ENCODE data around the gene IFIT3.
A peak's percentile ranks its signal among the peaks of the same experiment; 100 is the strongest.
"Not testable (repeated sequence)": the region's sequence is repeated elsewhere in the genome, so short reads cannot be mapped to it uniquely, and the experiment has no call there.

The IFIT3 gene

DNA sequence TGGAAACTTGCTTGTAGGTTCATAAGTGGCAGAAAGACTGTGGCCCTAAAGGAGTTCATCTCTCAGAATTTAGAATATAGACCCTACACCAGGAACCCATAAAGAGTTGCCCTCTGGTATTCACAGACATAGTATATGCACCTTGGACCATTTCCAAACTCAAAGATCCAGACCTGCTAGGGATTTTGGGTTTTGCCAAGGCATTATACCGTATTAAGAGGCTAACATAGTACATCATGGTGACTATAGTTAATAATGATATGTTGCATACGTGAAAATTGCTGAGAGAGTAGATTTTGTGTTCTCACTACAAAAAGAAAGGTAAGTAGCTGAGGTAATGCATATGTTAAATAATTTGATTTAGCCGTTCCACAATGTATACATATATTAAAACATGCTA, 13.9 kb downstream of the IFIT3 start:
- no peak overlapping the region for H3K9ac ChIP-seq (ENCODE audit: low read length)
- H3K4me1 ChIP-seq (ENCODE audit: control insufficient read depth, insufficient read depth, low read length) = no peaks in the 10 kb centered on the region
- no peaks in the 10 kb centered on the region for H3K27me3 ChIP-seq (ENCODE audit: control insufficient read depth, insufficient read depth, low read length)
- no peaks in the 10 kb centered on the region for H3K9me3 ChIP-seq (ENCODE audit: control insufficient read depth, low read length)
- no peak overlapping the region for H3K4me3 ChIP-seq (ENCODE audit: low read length)
- no peaks in the 10 kb centered on the region for H3K36me3 ChIP-seq (ENCODE audit: control insufficient read depth, insufficient read depth, low read length)

DNA sequence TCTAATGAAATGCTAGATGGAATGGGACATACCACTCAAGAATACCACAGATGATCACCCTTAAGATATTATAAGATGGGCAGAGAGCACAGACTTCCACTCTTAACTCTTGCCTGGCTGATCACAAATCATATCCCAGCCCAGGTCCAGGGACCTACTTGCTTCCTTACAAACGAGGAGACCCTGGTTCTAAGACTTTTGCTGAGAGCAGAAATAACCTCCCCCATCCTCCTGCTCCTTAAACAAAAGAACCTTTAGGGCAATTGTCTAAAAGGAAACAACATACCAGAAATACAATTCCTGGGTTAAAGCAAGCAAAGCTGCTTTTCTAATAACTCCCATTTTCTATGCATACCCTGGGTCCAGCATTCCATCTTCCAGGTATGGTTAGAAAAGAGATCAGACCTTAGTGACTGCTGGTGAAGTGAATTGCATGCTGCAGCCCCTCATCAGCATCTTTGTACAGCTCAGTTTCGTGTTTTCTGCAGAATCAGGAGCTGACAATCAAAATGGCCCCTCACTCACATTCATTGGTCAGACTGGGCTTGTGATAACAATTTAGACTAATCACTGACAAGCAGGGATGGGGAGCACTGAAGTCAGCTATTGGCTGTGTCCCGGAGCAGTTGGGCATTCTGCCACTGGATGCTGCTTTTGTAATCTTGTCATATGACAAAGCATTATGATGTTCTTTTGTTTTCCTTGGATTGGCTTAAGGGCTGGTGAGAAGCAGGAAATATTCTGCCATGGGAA, 14.6 kb downstream of the IFIT3 start:
- no peaks in the 10 kb centered on the region for H3K27me3 ChIP-seq (ENCODE audit: control insufficient read depth, insufficient read depth, low read length)
- H3K4me1 ChIP-seq (ENCODE audit: control insufficient read depth, insufficient read depth, low read length) = no peaks in the 10 kb centered on the region
- H3K4me3 ChIP-seq (ENCODE audit: low read length) = no peak overlapping the region
- H3K9me3 ChIP-seq (ENCODE audit: control insufficient read depth, low read length) = no peaks in the 10 kb centered on the region
- no peaks in the 10 kb centered on the region for H3K36me3 ChIP-seq (ENCODE audit: control insufficient read depth, insufficient read depth, low read length)
- no peak overlapping the region for H3K9ac ChIP-seq (ENCODE audit: low read length)

GRCh38 chr10:89343089-89343767, 15.4 kb downstream of the IFIT3 start:
- H3K4me3 ChIP-seq (ENCODE audit: low read length) = no peak overlapping the region
- H3K9me3 ChIP-seq (ENCODE audit: control insufficient read depth, low read length) = no peaks in the 10 kb centered on the region
- H3K27me3 ChIP-seq (ENCODE audit: control insufficient read depth, insufficient read depth, low read length) = no peaks in the 10 kb centered on the region
- H3K36me3 ChIP-seq (ENCODE audit: control insufficient read depth, insufficient read depth, low read length) = no peaks in the 10 kb centered on the region
- H3K4me1 ChIP-seq (ENCODE audit: control insufficient read depth, insufficient read depth, low read length) = no peaks in the 10 kb centered on the region
- no peak overlapping the region for H3K9ac ChIP-seq (ENCODE audit: low read length)

GRCh38 chr10:89344156-89344555, 16.4 kb downstream of the IFIT3 start:
- H3K27me3 ChIP-seq (ENCODE audit: control insufficient read depth, insufficient read depth, low read length) = no peaks in the 10 kb centered on the region
- H3K9me3 ChIP-seq (ENCODE audit: control insufficient read depth, low read length) = no peaks in the 10 kb centered on the region
- H3K9ac ChIP-seq (ENCODE audit: low read length) = no peak overlapping the region
- H3K4me3 ChIP-seq (ENCODE audit: low read length) = no peak overlapping the region
- H3K4me1 ChIP-seq (ENCODE audit: control insufficient read depth, insufficient read depth, low read length) = no peaks in the 10 kb centered on the region
- no peaks in the 10 kb centered on the region for H3K36me3 ChIP-seq (ENCODE audit: control insufficient read depth, insufficient read depth, low read length)

DNA sequence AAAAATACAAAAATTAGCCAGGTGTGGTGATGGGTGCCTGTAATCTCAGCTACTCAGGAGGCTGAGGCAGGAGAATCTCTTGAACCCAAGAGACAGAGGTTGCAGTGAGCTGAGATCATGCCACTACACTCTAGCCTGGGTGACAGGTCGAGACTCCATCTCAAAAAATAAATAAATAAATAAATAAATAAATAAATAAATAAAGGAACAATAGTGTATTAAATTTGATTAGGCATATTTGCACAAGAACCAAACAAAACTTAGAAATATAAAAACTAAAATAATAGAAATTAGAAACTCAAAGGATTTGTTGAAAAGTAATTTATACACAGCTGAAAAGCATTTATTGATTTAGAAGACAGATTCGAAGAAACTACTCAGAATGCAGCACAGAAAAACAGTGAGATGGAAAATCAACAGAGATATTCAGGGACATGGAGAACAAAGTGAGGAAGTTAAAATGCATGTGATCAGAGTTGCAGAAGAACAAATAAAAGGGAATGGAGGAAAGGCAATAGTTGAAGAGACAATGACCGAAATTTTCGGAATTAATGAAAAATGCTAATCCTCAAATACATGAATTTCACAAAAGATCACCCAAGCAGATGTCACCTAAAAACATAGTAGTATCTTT, 17.7 kb downstream of the IFIT3 start:
- H3K9me3 ChIP-seq (ENCODE audit: control insufficient read depth, low read length) = no peaks in the 10 kb centered on the region
- H3K27me3 ChIP-seq (ENCODE audit: control insufficient read depth, insufficient read depth, low read length) = no peaks in the 10 kb centered on the region
- no peak overlapping the region for H3K9ac ChIP-seq (ENCODE audit: low read length)
- H3K4me1 ChIP-seq (ENCODE audit: control insufficient read depth, insufficient read depth, low read length) = peaks cover 9% of the 10 kb centered on the region
- H3K4me3 ChIP-seq (ENCODE audit: low read length) = no peak overlapping the region
- H3K36me3 ChIP-seq (ENCODE audit: control insufficient read depth, insufficient read depth, low read length) = no peaks in the 10 kb centered on the region

GRCh38 chr10:89346405-89347254, 18.8 kb downstream of the IFIT3 start:
- Histone ChIP-seq H3K4me1 (ENCODE audit: control insufficient read depth, insufficient read depth, low read length) (peaks cover 21% of the 10 kb centered on the region), H3K9me3 (ENCODE audit: control insufficient read depth, low read length) (no peaks in the 10 kb centered on the region), H3K27me3 (ENCODE audit: control insufficient read depth, insufficient read depth, low read length) (no peaks in the 10 kb centered on the region), H3K9ac (ENCODE audit: low read length) (no peak overlapping the region), H3K4me3 (ENCODE audit: low read length) (no peak overlapping the region), H3K36me3 (ENCODE audit: control insufficient read depth, insufficient read depth, low read length) (no peaks in the 10 kb centered on the region)

DNA sequence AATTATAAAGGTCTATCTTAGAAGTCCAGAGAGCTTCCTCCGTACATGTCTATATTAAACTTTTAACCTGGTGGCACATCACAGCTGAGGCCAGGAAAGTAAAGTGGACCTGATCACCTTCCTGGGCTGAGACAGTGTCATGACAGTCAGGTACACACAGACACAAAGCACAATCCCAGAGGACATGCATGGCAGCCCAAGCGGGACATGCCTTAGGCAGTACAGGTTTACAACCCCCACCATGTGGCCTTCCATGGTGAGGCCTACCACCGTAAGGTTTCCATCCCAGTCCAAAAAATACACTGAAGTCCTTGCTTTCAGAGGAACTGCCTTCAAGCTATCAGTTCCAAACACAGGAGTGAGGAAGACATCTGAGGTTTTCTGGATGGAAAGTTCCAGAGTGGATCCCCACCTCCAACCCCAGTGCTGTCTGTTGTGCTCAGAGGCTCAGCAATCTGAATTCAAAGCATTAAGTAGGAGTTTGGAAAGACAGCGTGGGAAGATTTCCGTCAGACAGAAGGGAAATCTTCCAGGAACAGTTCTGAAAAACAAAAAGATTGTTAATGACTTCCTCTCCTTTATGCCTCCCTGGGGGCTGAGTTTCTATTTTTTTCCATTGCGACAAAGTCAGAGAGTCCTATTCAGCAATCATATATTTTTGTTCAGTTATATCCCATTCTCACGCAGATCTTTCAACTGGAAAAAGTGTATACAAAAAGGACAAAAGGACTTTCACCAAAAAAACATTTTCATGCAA, 20.1 kb downstream of the IFIT3 start:
- Histone ChIP-seq H3K9ac (ENCODE audit: low read length) (no peak overlapping the region), H3K36me3 (ENCODE audit: control insufficient read depth, insufficient read depth, low read length) (no peaks in the 10 kb centered on the region), H3K27me3 (ENCODE audit: control insufficient read depth, insufficient read depth, low read length) (no peaks in the 10 kb centered on the region), H3K9me3 (ENCODE audit: control insufficient read depth, low read length) (no peaks in the 10 kb centered on the region), H3K4me3 (ENCODE audit: low read length) (no peak overlapping the region), H3K4me1 (ENCODE audit: control insufficient read depth, insufficient read depth, low read length) (peaks cover 31% of the 10 kb centered on the region)

DNA sequence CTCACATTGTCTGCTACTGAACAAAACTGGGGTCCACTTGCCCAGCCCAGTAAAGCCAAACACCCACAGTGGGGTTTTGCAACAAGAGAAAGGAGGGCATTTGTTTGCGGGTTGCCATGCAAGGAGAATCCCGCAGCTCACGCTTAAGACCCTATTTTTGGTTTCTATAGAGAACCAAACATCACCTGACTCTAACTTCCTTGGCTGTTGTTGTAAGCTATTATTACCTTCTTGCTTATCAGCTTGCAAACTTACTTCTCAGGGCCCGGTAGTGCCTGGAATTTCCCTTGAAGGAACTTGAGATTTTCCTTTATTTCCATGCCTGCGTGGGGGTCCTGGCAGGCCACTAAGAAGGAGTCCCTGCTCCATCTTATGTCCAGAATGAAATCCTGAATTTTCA, 20.7 kb downstream of the IFIT3 start:
- Histone ChIP-seq H3K9ac (ENCODE audit: low read length) (no peak overlapping the region), H3K4me3 (ENCODE audit: low read length) (no peak overlapping the region), H3K27me3 (ENCODE audit: control insufficient read depth, insufficient read depth, low read length) (no peaks in the 10 kb centered on the region), H3K4me1 (ENCODE audit: control insufficient read depth, insufficient read depth, low read length) (peaks cover 33% of the 10 kb centered on the region), H3K36me3 (ENCODE audit: control insufficient read depth, insufficient read depth, low read length) (no peaks in the 10 kb centered on the region), H3K9me3 (ENCODE audit: control insufficient read depth, low read length) (no peaks in the 10 kb centered on the region)

GRCh38 chr10:89348975-89349374, 21.2 kb downstream of the IFIT3 start:
- no peaks in the 10 kb centered on the region for H3K27me3 ChIP-seq (ENCODE audit: control insufficient read depth, insufficient read depth, low read length)
- H3K9ac ChIP-seq (ENCODE audit: low read length) = no peak overlapping the region
- H3K4me3 ChIP-seq (ENCODE audit: low read length) = no peak overlapping the region
- H3K4me1 ChIP-seq (ENCODE audit: control insufficient read depth, insufficient read depth, low read length) = peaks cover 33% of the 10 kb centered on the region
- H3K36me3 ChIP-seq (ENCODE audit: control insufficient read depth, insufficient read depth, low read length) = no peaks in the 10 kb centered on the region
- no peaks in the 10 kb centered on the region for H3K9me3 ChIP-seq (ENCODE audit: control insufficient read depth, low read length)

- not testable (repeated sequence) for H3K4me3 ChIP-seq (ENCODE audit: low read length); H3K9me3 ChIP-seq (ENCODE audit: control insufficient read depth, low read length); H3K27me3 ChIP-seq (ENCODE audit: control insufficient read depth, insufficient read depth, low read length); H3K36me3 ChIP-seq (ENCODE audit: control insufficient read depth, insufficient read depth, low read length)
- peak overlapping the region; percentile 59 for H3K9ac ChIP-seq (ENCODE audit: low read length)
- peaks cover 33% of the 10 kb centered on the region for H3K4me1 ChIP-seq (ENCODE audit: control insufficient read depth, insufficient read depth, low read length)
These were observed 23.0 kb downstream of the IFIT3 start for GRCh38 chr10:89350631-89351315.

DNA sequence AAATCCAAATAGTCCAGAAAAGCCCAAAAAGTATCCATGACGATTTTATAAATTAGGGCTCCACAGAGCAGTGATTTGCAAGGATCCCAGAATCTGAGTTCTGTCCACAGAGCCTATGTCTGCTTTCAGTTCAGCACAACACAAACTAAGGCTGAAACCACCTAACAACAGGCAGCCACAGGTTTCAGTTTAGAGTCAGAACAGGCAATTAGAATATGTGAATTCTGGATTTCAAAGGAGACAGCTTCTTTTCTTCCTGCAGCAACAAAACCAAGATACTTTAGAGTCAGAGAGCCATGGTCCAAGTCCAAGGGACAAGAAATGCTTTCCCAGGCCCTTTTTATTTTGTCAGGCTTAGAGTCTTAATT, 23.6 kb downstream of the IFIT3 start:
- peaks cover 33% of the 10 kb centered on the region for H3K4me1 ChIP-seq (ENCODE audit: control insufficient read depth, insufficient read depth, low read length)
- no peaks in the 10 kb centered on the region for H3K9me3 ChIP-seq (ENCODE audit: control insufficient read depth, low read length)
- peak overlapping the region; percentile 59 for H3K9ac ChIP-seq (ENCODE audit: low read length)
- peak overlapping the region; percentile 3 for H3K4me3 ChIP-seq (ENCODE audit: low read length)
- H3K27me3 ChIP-seq (ENCODE audit: control insufficient read depth, insufficient read depth, low read length) = no peaks in the 10 kb centered on the region
- no peaks in the 10 kb centered on the region for H3K36me3 ChIP-seq (ENCODE audit: control insufficient read depth, insufficient read depth, low read length)

Data from mucosa of stomach (tissue), 1 donor.